ENCODE results near the gene SBF2.

- TF ChIP-seq, protein P1, sequence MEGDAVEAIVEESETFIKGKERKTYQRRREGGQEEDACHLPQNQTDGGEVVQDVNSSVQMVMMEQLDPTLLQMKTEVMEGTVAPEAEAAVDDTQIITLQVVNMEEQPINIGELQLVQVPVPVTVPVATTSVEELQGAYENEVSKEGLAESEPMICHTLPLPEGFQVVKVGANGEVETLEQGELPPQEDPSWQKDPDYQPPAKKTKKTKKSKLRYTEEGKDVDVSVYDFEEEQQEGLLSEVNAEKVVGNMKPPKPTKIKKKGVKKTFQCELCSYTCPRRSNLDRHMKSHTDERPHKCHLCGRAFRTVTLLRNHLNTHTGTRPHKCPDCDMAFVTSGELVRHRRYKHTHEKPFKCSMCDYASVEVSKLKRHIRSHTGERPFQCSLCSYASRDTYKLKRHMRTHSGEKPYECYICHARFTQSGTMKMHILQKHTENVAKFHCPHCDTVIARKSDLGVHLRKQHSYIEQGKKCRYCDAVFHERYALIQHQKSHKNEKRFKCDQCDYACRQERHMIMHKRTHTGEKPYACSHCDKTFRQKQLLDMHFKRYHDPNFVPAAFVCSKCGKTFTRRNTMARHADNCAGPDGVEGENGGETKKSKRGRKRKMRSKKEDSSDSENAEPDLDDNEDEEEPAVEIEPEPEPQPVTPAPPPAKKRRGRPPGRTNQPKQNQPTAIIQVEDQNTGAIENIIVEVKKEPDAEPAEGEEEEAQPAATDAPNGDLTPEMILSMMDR (IDR thresholded peaks at IDR 0.05; ENCODE audit: extremely low read depth in 1 of 2, insufficient read depth in 1 of 2, low read depth in 1 of 2, low read length in 2 of 2): no peak
- TF ChIP-seq POLR2A (IDR thresholded peaks at IDR 0.05; ENCODE audit: low read depth, low read length): no peak
- TF ChIP-seq POLR2AphosphoS5 (IDR thresholded peaks at IDR 0.05; ENCODE audit: insufficient read depth, low read depth, low read length): no peak
- no peak for TF ChIP-seq JUN (IDR thresholded peaks at IDR 0.05; ENCODE audit: borderline replicate concordance, insufficient read depth, insufficient read length, low read depth)
- TF ChIP-seq, protein P2, sequence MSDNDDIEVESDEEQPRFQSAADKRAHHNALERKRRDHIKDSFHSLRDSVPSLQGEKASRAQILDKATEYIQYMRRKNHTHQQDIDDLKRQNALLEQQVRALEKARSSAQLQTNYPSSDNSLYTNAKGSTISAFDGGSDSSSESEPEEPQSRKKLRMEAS (IDR thresholded peaks at IDR 0.05; ENCODE audit: insufficient read depth, insufficient read length): no peak
Observed at GRCh38 chr11:10118865-10119264, 175.2 kb downstream of the SBF2 start.
